MM.1S (cell line): ENCODE results near the gene MME.

Experiments
- CTCF ChIP-seq: fragments of 300-600 bp; sonication (generic); IDR thresholded peaks from 2 replicates; pipeline ENCODE4 v1.5.1; 2016; ENCODE audit warnings: antibody characterized with exemption, low read length, mixed read lengths
- EZH2 ChIP-seq: fragments of 300-600 bp; sonication (generic); optimal IDR thresholded peaks from 2 replicates; pipeline ENCODE3; 2017; ENCODE audit warnings: low read depth, mild to moderate bottlenecking, antibody characterized with exemption, low read length, mixed read lengths
- EZH2phosphoT487 ChIP-seq: fragments of 300-600 bp; sonication (generic); IDR thresholded peaks from 2 replicates; pipeline ENCODE4 v1.6.1; 2018; ENCODE audit warnings: antibody characterized with exemption, low read length

- TF ChIP-seq CTCF (no peak), EZH2 (no peak), EZH2phosphoT487 (no peak)
Observed at GRCh38 chr3:155166441-155166840, 86.3 kb downstream of the MME start.
